ENCODE results near the gene HLA-B.

The HLA-B gene

GRCh38 chr6:31352683-31353383, 4.1 kb downstream of the HLA-B start:
- no peak overlapping the region for H3K4me3 ChIP-seq (ENCODE audit: insufficient read length, low read depth)
- no peak overlapping the region for H3K9ac ChIP-seq (ENCODE audit: insufficient read length, low read depth)
- no peaks in the 10 kb centered on the region for H3K9me3 ChIP-seq (ENCODE audit: insufficient read depth, low read length)
- DNase-seq (ENCODE audit: low read depth, low spot score): no peak
- no peaks in the 10 kb centered on the region for H3K4me1 ChIP-seq (ENCODE audit: insufficient read depth, insufficient read length)
- peaks cover 8% of the 10 kb centered on the region for H3K36me3 ChIP-seq (ENCODE audit: insufficient read depth, insufficient read length, low read length)
- H3K27me3 ChIP-seq (ENCODE audit: insufficient read depth, insufficient read length): peaks cover 27% of the 10 kb centered on the region
- no peak for TF ChIP-seq ZNF274 (IDR thresholded peaks at IDR 0.05; ENCODE audit: low read depth, low read length)
- no peak for TF ChIP-seq SUZ12 (IDR thresholded peaks at IDR 0.05; ENCODE audit: extremely low read depth, insufficient read depth, insufficient read length)
- TF ChIP-seq YY1 (IDR thresholded peaks at IDR 0.05; ENCODE audit: insufficient read depth, insufficient read length): no peak

GRCh38 chr6:31352310-31352682, 4.7 kb downstream of the HLA-B start:
- H3K9me3 ChIP-seq (ENCODE audit: insufficient read depth, low read length): no peaks in the 10 kb centered on the region
- H3K36me3 ChIP-seq (ENCODE audit: insufficient read depth, insufficient read length, low read length): peaks cover 8% of the 10 kb centered on the region
- H3K27me3 ChIP-seq (ENCODE audit: insufficient read depth, insufficient read length): peaks cover 22% of the 10 kb centered on the region
- no peak overlapping the region for H3K4me3 ChIP-seq (ENCODE audit: insufficient read length, low read depth)
- TF ChIP-seq ZNF274 (IDR thresholded peaks at IDR 0.05; ENCODE audit: low read depth, low read length) (no peak), YY1 (IDR thresholded peaks at IDR 0.05; ENCODE audit: insufficient read depth, insufficient read length) (no peak), SUZ12 (IDR thresholded peaks at IDR 0.05; ENCODE audit: extremely low read depth, insufficient read depth, insufficient read length) (no peak)
- no peak for DNase-seq (ENCODE audit: low read depth, low spot score)
- H3K4me1 ChIP-seq (ENCODE audit: insufficient read depth, insufficient read length): no peaks in the 10 kb centered on the region
- H3K9ac ChIP-seq (ENCODE audit: insufficient read length, low read depth): no peak overlapping the region

GRCh38 chr6:31351401-31352309, 5.3 kb downstream of the HLA-B start:
- H3K9me3 ChIP-seq (ENCODE audit: insufficient read depth, low read length): no peaks in the 10 kb centered on the region
- DNase-seq (ENCODE audit: low read depth, low spot score): no peak
- peaks cover 16% of the 10 kb centered on the region for H3K27me3 ChIP-seq (ENCODE audit: insufficient read depth, insufficient read length)
- TF ChIP-seq ZNF274 (IDR thresholded peaks at IDR 0.05; ENCODE audit: low read depth, low read length) (no peak), YY1 (IDR thresholded peaks at IDR 0.05; ENCODE audit: insufficient read depth, insufficient read length) (no peak), SUZ12 (IDR thresholded peaks at IDR 0.05; ENCODE audit: extremely low read depth, insufficient read depth, insufficient read length) (no peak)
- H3K9ac ChIP-seq (ENCODE audit: insufficient read length, low read depth): no peak overlapping the region
- H3K4me1 ChIP-seq (ENCODE audit: insufficient read depth, insufficient read length): no peaks in the 10 kb centered on the region
- no peak overlapping the region for H3K4me3 ChIP-seq (ENCODE audit: insufficient read length, low read depth)
- H3K36me3 ChIP-seq (ENCODE audit: insufficient read depth, insufficient read length, low read length): peaks cover 8% of the 10 kb centered on the region

- H3K36me3 ChIP-seq (ENCODE audit: insufficient read depth, insufficient read length, low read length): peaks cover 8% of the 10 kb centered on the region
- H3K27me3 ChIP-seq (ENCODE audit: insufficient read depth, insufficient read length): peaks cover 12% of the 10 kb centered on the region
- TF ChIP-seq SUZ12 (IDR thresholded peaks at IDR 0.05; ENCODE audit: extremely low read depth, insufficient read depth, insufficient read length) (no peak), YY1 (IDR thresholded peaks at IDR 0.05; ENCODE audit: insufficient read depth, insufficient read length) (no peak)
- H3K4me1 ChIP-seq (ENCODE audit: insufficient read depth, insufficient read length): no peaks in the 10 kb centered on the region
- no peak overlapping the region for H3K9ac ChIP-seq (ENCODE audit: insufficient read length, low read depth)
- H3K9me3 ChIP-seq (ENCODE audit: insufficient read depth, low read length): no peaks in the 10 kb centered on the region
- no peak for DNase-seq (ENCODE audit: low read depth, low spot score)
- no peak overlapping the region for H3K4me3 ChIP-seq (ENCODE audit: insufficient read length, low read depth)
Observed at GRCh38 chr6:31351033-31351380, 6.0 kb downstream of the HLA-B start.

GRCh38 chr6:31350196-31351032, 6.6 kb downstream of the HLA-B start:
- TF ChIP-seq SUZ12 (IDR thresholded peaks at IDR 0.05; ENCODE audit: extremely low read depth, insufficient read depth, insufficient read length) (no peak), YY1 (IDR thresholded peaks at IDR 0.05; ENCODE audit: insufficient read depth, insufficient read length) (no peak), ZNF274 (IDR thresholded peaks at IDR 0.05; ENCODE audit: low read depth, low read length) (no peak)
- DNase-seq (ENCODE audit: low read depth, low spot score): no peak
- Histone ChIP-seq H3K36me3 (ENCODE audit: insufficient read depth, insufficient read length, low read length) (peaks cover 8% of the 10 kb centered on the region), H3K9ac (ENCODE audit: insufficient read length, low read depth) (no peak overlapping the region), H3K4me3 (ENCODE audit: insufficient read length, low read depth) (no peak overlapping the region), H3K4me1 (ENCODE audit: insufficient read depth, insufficient read length) (no peaks in the 10 kb centered on the region), H3K9me3 (ENCODE audit: insufficient read depth, low read length) (no peaks in the 10 kb centered on the region), H3K27me3 (ENCODE audit: insufficient read depth, insufficient read length) (peaks cover 6% of the 10 kb centered on the region)

GRCh38 chr6:31349301-31349700, 7.7 kb downstream of the HLA-B start:
- Histone ChIP-seq H3K4me3 (ENCODE audit: insufficient read length, low read depth) (no peak overlapping the region), H3K27me3 (ENCODE audit: insufficient read depth, insufficient read length) (no peaks in the 10 kb centered on the region), H3K36me3 (ENCODE audit: insufficient read depth, insufficient read length, low read length) (peaks cover 3% of the 10 kb centered on the region), H3K9me3 (ENCODE audit: insufficient read depth, low read length) (no peaks in the 10 kb centered on the region), H3K9ac (ENCODE audit: insufficient read length, low read depth) (no peak overlapping the region), H3K4me1 (ENCODE audit: insufficient read depth, insufficient read length) (no peaks in the 10 kb centered on the region)
- DNase-seq (ENCODE audit: low read depth, low spot score): no peak
- TF ChIP-seq YY1 (IDR thresholded peaks at IDR 0.05; ENCODE audit: insufficient read depth, insufficient read length) (no peak), ZNF274 (IDR thresholded peaks at IDR 0.05; ENCODE audit: low read depth, low read length) (no peak), SUZ12 (IDR thresholded peaks at IDR 0.05; ENCODE audit: extremely low read depth, insufficient read depth, insufficient read length) (no peak)

Data from NT2/D1 (cell line).